Measurements from ENCODE around the gene PLCB3. TPM values are rescaled to one million over a fixed set of nuclear protein-coding genes. Genes with fewer than 3 reads are reported as not detected.

The PLCB3 gene
- total and polyA plus RNA-seq, 10 of the 15 experiments (the other 5 are each of a cell fraction or from before 2014, with no cell fraction given) = 0.03 to 10.3 (median 3.3) TPM

GRCh38 chr11:64295760-64296159, 44.4 kb downstream of the PLCB3 start:
- ChIA-PET CTCF (no interaction called here), SMC1A (ENCODE audit: uncharacterized antibody, unreplicated experiment) (interaction anchor here (0.7 kb wide), 1 partner anchor 36 kb away, joined by 4 read pairs; no protein-coding TSS in a partner anchor), POLR2A (interaction anchor here (0.6 kb wide), 1 partner anchor 119 kb away, joined by 6 read pairs; no protein-coding TSS in a partner anchor), RAD21 (ENCODE audit: unreplicated experiment) (no interaction called here)
- no peak overlapping the region for H3K4me3 ChIP-seq
- BruUV-seq (replicated peaks) = no TSS peak
- no peaks in the 10 kb centered on the region; the same call in 1 of the 2 replicates for H4K20me1 ChIP-seq (ENCODE audit: control insufficient read depth, insufficient read depth)
- peaks cover 20 to 35% of the 10 kb centered on the region in 2 experiments for H3K27me3 ChIP-seq (replicated peaks in 1 of 2; ENCODE audit: control insufficient read depth in 2 of 2, insufficient read depth in 2 of 2, low read length in 1 of 2)
- H3K4me2 ChIP-seq (ENCODE audit: control insufficient read depth, insufficient read depth) = no peak overlapping the region
- 11% methylated on average over 4 of the region's 4 CpGs for WGBS (ENCODE audit: insufficient coverage, insufficient replicate concordance, low lambda C conversion rate, missing lambda C conversion rate)
- H3K36me3 ChIP-seq (ENCODE audit: control insufficient read depth in 2 of 2, insufficient read depth in 2 of 2, low read length in 1 of 2) = no peaks in the 10 kb centered on the region
- TF ChIP-seq ELK1 (IDR thresholded peaks at IDR 0.05; ENCODE audit: low read depth, low read length) = no peak
- no peak for TF ChIP-seq RB1 (IDR thresholded peaks at IDR 0.05; ENCODE audit: borderline replicate concordance)
- TF ChIP-seq STAT3 (IDR thresholded peaks at IDR 0.05; ENCODE audit: low read depth, low read length) = no peak
- TF ChIP-seq ATF3 (IDR thresholded peaks at IDR 0.05; ENCODE audit: borderline replicate concordance, extremely low read depth, low read depth, low read length) = no peak
- TF ChIP-seq STAT1 (conservative IDR thresholded peaks at IDR 0.05) = no peak
- TF ChIP-seq SIX5 (IDR thresholded peaks at IDR 0.05; ENCODE audit: low read depth, low read length, severe bottlenecking) = no peak
- TF ChIP-seq BHLHE40 (IDR thresholded peaks at IDR 0.05; ENCODE audit: borderline replicate concordance in 1 of 2, low read depth in 2 of 2, low read length in 1 of 2) = no peak
- no peak for TF ChIP-seq BCL11A (IDR thresholded peaks at IDR 0.05; ENCODE audit: low read depth, low read length)
- TF ChIP-seq NR2F1 (conservative IDR thresholded peaks at IDR 0.05) = no peak
- TF ChIP-seq NFYB (IDR thresholded peaks at IDR 0.05; ENCODE audit: insufficient read depth, low read depth, low read length) = no peak
- no peak for TF ChIP-seq USF1 (IDR thresholded peaks at IDR 0.05; ENCODE audit: borderline replicate concordance, extremely low read length, insufficient read depth, low read depth, low read length)
- no peak for ATAC-seq
- H3K79me2 ChIP-seq (ENCODE audit: control insufficient read depth, insufficient read depth, low read length) = no peaks in the 10 kb centered on the region
- FAIRE-seq = no peak
- no peak overlapping the region for H2AFZ ChIP-seq (ENCODE audit: control insufficient read depth, low read depth, low read length)
- no peak overlapping the region for H3K27ac ChIP-seq (ENCODE audit: control insufficient read depth, insufficient read depth)
- in situ Hi-C loops (cut with MboI) (no loop called here), intact Hi-C loops (cut with micrococcal nuclease; ENCODE audit: unreplicated experiment) (no loop called here)
- H3K4me1 ChIP-seq (ENCODE audit: control insufficient read depth, insufficient read depth, low read length) = peaks cover 8% of the 10 kb centered on the region
- no peak for DNase-seq (ENCODE audit: low read depth, low spot score)
- H3K9ac ChIP-seq (ENCODE audit: control insufficient read depth, insufficient read depth, low read length) = no peak overlapping the region
- H3K9me3 ChIP-seq (replicated peaks; ENCODE audit: control insufficient read depth, insufficient read depth, low read length) = no peaks in the 10 kb centered on the region
